GM20431 (cell line): ENCODE data around the gene IL18R1.

Source experiments
- in situ Hi-C: fragments of 300-500 bp; cut with MseI, MboI; formaldehyde crosslinking; loops from one replicate; pipeline ENCODE4 v1.15.0; 2020; ENCODE audit warnings: low sequenced_read_pairs; ENCODE audit not compliant: unreplicated experiment

Gene IL18R1

GRCh38 chr2:102386867-102387541 is 31.4 kb downstream of the IL18R1 start:
- in situ Hi-C loops = no loop called here

DNA sequence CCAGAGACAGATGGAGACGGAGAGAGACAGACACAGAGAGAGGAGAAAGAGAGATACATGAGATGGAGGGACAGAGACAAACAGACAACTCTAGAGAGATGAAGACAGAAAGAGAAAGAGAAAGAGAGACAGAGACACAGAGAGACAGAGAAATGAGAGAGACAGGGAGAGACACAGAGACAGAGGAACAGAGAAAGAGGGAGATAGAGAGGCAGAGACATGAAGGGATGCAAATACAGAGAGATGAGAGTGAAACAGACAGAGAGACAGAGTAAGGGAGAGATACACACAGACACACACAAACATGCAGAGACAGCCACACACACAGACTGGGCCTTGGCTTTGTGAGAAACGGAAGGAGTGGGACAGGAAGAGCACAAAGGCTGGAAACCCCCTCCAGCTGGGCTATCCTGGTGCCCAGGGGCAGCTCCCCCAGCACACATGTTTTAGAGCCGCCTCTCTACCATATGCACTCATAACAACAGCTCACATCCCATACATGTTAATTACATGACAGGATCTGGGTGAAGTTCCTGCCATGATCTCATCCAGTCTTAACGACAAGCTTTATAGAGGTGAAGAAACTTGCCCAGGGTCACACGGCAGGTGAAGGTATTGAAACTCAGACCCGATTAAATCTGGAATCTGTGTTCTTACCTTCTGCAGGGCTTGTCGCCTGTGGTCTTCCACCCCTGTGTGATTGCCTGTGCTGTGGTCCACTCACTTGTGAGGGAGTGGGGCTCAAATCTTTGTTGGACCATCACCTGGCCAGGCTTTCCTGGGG is 32.4 kb downstream of the IL18R1 start:
- in situ Hi-C loops = no loop called here

DNA sequence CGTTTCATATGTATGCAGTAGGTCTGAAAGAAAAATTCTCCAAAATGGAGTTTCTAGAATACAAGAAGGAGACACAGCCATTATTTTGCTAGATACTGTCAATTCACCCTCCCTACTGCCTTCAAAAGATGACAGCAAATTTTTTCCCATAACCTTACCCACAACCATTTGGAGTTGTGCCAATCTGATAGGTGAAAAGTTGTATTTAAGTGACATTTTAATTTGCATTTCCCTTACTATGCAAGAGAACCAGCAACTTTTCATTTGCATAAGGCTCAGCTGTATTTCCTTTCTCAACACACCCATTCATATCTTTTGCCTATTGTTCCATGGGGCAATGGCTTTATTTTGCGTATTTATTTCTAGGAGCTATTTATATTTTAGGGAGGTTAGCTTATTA is 36.0 kb downstream of the IL18R1 start:
- in situ Hi-C loops = no loop called here

DNA sequence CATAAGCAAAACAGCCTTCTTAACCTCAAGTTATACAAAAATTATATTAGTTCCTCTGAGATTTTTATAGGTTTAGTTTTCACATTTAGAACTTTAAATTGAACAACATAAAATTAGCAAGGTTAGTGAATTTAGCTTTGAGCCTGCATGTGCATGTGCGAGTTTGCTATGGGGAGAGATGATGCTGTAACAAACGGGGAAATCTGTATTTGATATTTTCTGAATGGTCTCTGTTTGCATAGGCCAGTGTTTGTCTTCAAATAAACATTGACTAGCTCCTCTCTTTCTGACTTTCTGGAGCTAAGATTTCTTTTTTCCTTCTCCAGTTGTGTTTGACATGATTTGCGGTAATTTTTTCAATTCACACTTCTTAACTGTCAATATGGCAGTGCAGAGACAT is 36.5 kb downstream of the IL18R1 start:
- in situ Hi-C loops = no loop called here

- in situ Hi-C loops = no loop called here
Observed at GRCh38 chr2:102392942-102393341, 37.3 kb downstream of the IL18R1 start.

GRCh38 chr2:102396012-102396411 is 40.4 kb downstream of the IL18R1 start:
- in situ Hi-C loops = no loop called here

- in situ Hi-C loops = no loop called here
Observed at GRCh38 chr2:102397209-102397608, 41.6 kb downstream of the IL18R1 start.

DNA sequence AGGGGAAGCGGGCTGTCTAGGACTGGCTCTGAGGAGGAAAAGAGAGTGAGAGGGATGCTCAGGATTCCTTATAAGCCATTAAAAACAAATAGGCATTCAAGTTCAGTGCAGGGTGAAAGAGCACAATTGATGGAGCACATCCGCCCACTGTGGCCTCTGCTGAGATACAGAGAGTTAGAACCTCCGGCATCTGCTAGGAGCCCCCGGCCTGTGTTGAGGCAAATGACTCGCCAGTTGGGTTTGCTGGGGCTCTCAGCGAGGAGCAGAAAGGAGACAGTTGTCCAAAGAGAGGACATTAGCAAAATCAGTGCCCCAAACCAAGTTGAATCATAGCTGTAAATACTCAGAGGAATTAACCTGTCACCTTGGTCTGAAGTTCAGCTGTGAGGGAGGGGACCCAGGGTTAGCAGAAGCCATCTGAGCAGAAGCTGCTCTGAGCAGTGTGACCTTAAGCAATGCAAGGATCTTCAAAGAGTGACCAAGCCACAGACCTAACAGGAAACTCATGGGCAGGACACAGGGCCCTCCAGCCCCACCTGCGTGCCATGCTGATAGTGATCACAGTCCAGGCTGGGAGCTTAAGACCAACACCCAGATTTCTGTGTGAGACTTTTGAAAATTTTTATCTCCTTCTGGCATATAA is 44.0 kb downstream of the IL18R1 start:
- in situ Hi-C loops = no loop called here

DNA sequence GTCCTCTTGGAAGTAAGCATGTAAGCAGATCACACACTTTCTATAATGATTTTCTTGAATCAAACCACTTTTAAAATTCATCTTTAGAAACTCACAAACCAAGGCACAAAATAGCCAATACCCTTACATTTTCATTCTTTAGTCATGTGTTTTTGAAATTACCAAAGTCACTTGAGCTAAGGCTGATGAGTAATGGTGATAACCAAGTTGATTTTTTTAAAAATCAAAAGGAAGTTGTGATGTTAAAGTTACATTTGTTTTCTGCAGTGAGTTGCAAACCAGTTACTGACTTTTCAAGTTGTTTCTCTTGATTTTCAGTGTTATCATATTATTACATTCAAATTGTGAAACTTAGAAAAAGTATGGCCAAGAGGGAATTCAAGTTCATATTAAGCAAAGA is 45.9 kb downstream of the IL18R1 start:
- in situ Hi-C loops = no loop called here

- in situ Hi-C loops = no loop called here
Observed at GRCh38 chr2:102401865-102402264, 46.3 kb downstream of the IL18R1 start.

GRCh38 chr2:102410952-102411351 is 55.4 kb downstream of the IL18R1 start:
- in situ Hi-C loops = no loop called here

DNA sequence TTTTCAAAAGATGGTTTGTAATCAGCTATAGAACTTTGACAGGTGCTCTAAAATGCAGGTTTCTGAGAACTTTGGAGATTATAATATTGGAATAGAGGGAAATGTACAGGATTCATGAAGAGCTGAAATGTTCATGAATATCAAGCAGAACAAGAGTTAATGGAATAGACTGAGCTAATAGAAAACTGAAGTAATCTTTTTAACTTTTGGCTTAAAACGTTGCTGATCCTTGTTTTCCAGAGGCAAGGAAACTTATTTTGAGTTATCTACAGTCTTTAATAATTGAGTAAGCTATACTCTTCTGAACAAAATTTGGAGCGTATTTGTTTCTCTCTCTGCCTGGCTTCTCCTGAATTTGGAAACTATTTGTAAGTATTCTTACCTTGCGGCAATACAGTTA is 56.6 kb downstream of the IL18R1 start:
- in situ Hi-C loops = no loop called here

DNA sequence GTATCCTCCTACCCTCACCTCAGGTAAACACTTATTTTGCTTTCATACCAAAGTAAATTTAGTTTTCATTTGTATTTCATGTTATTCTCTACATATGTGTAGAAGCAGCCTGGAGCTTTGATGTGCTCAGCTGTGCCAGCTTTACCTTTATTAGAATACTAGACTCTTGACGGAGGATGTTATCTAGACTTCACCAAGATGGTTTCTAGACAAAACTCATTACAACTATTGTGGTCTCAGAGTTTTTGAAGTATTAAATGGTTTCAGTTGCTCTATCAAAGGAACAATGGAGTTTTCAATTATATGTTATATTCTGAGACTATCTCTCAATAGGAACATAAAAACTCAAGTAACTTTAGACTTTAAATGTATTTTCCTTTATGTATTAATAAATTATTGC is 62.4 kb downstream of the IL18R1 start:
- in situ Hi-C loops = no loop called here

- in situ Hi-C loops = no loop called here
Observed at GRCh38 chr2:102418421-102418961, 62.9 kb downstream of the IL18R1 start.

- in situ Hi-C loops = no loop called here
Observed at GRCh38 chr2:102420290-102420689, 64.7 kb downstream of the IL18R1 start.

DNA sequence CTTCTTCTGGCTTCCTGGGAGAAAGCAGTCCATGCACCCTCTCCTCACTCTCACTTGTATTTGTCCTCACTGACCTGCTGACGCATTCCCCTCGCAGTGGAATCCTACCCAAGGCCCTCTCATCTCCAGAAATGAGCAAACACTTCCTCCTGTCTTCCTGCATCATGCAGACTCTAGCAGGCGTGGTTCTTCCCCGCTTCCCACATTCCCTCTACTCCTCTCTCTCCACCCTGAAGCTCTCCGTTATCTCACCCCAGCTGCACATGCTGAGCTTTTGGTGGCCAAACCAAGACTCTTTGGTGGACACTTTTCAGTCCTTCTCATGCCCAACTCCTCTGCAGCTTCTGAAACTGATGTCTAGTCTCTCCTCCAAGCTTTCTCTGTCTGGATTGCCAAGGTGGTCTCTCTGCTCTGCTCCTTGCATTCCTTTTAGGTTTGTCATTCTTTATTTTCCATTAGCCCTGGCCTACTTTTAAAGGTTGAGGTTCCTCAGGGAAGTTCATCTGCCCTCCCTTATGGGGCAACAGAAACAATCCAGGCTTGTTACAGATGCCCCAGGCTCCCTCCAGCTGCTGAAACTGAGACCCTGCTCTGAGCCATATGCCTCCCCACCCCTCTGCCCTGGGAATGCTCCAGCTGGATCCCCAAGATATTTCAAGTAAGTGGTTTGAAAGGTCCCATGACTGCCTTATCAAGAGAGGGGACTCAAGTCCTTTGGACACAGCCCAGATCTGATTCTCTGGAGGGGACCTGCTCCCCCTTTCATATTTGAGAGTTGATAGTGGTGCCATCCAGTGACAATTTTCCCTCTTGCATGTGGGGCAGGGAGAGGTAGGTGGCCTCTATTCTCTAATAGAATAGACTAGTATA is 66.5 kb downstream of the IL18R1 start:
- in situ Hi-C loops = no loop called here

- in situ Hi-C loops = no loop called here
Observed at GRCh38 chr2:102422910-102423309, 67.3 kb downstream of the IL18R1 start, which contains the start of gene IL18RAP. TSS of gene IL18RAP (plus strand) at chr2:102423160. CDS start at chr2:102423278, 118 bp downstream.

DNA sequence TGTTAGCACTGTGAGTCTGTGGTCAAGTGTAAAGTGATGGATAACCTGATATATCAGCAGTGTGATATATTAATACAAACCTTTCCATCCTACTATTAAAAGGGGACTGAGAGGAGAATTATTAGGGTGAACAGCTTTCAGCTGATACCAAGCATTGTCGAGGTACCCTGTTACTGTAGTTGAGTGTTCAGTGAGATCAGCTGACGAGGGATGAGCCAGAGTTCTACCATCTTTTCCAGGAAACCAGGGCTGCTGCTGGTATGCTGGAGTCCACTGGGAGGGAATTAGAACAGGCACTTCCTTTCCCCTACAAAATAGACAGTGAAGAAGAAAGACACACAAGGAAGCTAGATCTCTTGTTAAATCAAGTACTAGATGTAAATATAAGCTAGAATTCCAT is 67.8 kb downstream of the IL18R1 start:
- in situ Hi-C loops = no loop called here

DNA sequence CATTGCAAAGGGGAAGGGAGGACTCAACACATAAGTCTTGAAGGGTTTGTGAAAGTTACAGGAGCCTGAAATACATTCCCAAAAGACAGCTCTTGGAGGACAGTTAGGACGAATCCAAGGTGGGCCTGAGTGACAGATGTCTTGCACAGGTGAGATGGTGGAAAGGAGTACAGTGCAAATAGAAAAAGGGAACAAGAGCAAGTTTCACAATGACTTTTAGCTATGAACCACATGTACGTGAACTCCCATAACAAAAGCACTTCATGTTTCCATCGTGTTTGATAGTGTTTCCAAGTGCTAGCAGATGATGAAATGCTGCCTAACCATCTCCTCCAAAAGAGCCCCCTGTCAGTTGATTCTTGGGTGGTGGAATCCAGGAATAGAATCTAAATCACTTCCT is 69.2 kb downstream of the IL18R1 start:
- in situ Hi-C loops = loop anchor here (25.0 kb wide), 1 partner anchor 412 kb away; no protein-coding TSS in a partner anchor
